ENCODE data around the gene AKR7A2. TPM values are rescaled to one million over a fixed set of nuclear protein-coding genes. Genes with fewer than 3 reads are reported as not detected.

Gene AKR7A2
- total and polyA plus RNA-seq, 9 of the 15 experiments (the other 6 are each of a cell fraction or from before 2014, with no cell fraction given), result 2.0 to 78.4 (median 49.4) TPM

DNA sequence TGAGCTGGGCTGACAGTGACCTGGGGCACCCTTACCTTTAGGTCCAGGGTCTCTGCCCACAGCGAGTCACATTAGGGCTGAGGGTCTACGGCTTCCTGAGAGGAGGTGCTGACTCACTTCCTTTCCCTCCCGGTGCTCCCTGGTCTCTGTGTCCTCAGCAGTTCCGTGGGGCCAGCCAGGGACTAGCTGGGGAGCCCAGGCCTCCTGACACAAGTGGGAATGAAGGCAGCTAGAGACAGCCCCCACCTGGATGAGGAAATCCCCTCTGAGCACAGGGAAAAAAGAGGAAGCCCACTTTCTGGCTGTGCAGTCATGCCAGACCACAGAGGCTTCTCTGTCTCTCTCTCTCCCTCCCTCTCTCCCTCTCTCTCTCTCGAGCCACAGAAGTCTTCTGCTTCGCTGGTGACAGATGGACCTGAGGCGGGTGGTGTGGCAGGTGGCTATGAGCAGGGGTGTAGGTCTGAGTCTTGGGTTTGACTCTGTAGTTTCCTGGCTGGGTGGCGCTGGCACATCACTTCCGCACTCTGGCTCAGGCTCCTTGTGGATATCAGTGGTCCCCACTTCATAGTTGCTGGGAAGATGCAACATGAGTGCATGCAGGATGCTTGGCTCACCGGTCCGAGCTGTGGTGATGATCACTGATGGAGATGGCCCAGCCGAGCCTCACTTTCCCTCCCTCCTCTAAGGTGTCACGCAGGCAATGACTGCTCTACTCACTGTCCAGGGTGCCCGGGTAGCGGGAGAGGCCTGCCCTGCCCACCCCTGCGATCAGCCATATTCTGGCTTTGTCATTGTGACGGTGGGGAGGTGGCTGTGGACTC, 3.6 kb upstream of the AKR7A2 start (continued):
- TF ChIP-seq, protein P1, sequence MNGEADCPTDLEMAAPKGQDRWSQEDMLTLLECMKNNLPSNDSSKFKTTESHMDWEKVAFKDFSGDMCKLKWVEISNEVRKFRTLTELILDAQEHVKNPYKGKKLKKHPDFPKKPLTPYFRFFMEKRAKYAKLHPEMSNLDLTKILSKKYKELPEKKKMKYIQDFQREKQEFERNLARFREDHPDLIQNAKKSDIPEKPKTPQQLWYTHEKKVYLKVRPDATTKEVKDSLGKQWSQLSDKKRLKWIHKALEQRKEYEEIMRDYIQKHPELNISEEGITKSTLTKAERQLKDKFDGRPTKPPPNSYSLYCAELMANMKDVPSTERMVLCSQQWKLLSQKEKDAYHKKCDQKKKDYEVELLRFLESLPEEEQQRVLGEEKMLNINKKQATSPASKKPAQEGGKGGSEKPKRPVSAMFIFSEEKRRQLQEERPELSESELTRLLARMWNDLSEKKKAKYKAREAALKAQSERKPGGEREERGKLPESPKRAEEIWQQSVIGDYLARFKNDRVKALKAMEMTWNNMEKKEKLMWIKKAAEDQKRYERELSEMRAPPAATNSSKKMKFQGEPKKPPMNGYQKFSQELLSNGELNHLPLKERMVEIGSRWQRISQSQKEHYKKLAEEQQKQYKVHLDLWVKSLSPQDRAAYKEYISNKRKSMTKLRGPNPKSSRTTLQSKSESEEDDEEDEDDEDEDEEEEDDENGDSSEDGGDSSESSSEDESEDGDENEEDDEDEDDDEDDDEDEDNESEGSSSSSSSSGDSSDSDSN (IDR thresholded peaks at IDR 0.05; ENCODE audit: borderline replicate concordance in 1 of 2, low read depth in 2 of 2, low read length in 2 of 2), result 0 out of 4 replicates have a peak, but pooled peaks of 1 of the 2 experiments have one; percentile 68
- TF ChIP-seq GATAD2B (IDR thresholded peaks at IDR 0.05; ENCODE audit: borderline replicate concordance) (no peak), RCOR1 (IDR thresholded peaks at IDR 0.05; ENCODE audit: borderline replicate concordance in 1 of 2, low read depth in 2 of 2, low read length in 2 of 2) (0 out of 4 replicates have a peak, but pooled peaks of 1 of the 2 experiments have one; percentile 33), ZNF384 (IDR thresholded peaks at IDR 0.05; ENCODE audit: low read depth, low read length) (no peak), SMAD1 (IDR thresholded peaks at IDR 0.05; ENCODE audit: low read depth, low read length, partially characterized antibody) (no peak), MAZ (CRISPR knock-in tag; conservative IDR thresholded peaks at IDR 0.05 in 1 of 2, IDR thresholded peaks at IDR 0.05 in 1 of 2) (peak in 1 of 2 experiments; percentile 53; a peak in 2 of 4 replicates), NONO (IDR thresholded peaks at IDR 0.05; ENCODE audit: low read depth in 2 of 2, low read length in 1 of 2) (no peak; a peak in 1 of 4 replicates)
- TF ChIP-seq, protein P2, sequence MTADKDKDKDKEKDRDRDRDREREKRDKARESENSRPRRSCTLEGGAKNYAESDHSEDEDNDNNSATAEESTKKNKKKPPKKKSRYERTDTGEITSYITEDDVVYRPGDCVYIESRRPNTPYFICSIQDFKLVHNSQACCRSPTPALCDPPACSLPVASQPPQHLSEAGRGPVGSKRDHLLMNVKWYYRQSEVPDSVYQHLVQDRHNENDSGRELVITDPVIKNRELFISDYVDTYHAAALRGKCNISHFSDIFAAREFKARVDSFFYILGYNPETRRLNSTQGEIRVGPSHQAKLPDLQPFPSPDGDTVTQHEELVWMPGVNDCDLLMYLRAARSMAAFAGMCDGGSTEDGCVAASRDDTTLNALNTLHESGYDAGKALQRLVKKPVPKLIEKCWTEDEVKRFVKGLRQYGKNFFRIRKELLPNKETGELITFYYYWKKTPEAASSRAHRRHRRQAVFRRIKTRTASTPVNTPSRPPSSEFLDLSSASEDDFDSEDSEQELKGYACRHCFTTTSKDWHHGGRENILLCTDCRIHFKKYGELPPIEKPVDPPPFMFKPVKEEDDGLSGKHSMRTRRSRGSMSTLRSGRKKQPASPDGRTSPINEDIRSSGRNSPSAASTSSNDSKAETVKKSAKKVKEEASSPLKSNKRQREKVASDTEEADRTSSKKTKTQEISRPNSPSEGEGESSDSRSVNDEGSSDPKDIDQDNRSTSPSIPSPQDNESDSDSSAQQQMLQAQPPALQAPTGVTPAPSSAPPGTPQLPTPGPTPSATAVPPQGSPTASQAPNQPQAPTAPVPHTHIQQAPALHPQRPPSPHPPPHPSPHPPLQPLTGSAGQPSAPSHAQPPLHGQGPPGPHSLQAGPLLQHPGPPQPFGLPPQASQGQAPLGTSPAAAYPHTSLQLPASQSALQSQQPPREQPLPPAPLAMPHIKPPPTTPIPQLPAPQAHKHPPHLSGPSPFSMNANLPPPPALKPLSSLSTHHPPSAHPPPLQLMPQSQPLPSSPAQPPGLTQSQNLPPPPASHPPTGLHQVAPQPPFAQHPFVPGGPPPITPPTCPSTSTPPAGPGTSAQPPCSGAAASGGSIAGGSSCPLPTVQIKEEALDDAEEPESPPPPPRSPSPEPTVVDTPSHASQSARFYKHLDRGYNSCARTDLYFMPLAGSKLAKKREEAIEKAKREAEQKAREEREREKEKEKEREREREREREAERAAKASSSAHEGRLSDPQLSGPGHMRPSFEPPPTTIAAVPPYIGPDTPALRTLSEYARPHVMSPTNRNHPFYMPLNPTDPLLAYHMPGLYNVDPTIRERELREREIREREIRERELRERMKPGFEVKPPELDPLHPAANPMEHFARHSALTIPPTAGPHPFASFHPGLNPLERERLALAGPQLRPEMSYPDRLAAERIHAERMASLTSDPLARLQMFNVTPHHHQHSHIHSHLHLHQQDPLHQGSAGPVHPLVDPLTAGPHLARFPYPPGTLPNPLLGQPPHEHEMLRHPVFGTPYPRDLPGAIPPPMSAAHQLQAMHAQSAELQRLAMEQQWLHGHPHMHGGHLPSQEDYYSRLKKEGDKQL (CRISPR knock-in tag; IDR thresholded peaks at IDR 0.05; ENCODE audit: borderline replicate concordance), result no peak
- TF ChIP-seq, protein P3, sequence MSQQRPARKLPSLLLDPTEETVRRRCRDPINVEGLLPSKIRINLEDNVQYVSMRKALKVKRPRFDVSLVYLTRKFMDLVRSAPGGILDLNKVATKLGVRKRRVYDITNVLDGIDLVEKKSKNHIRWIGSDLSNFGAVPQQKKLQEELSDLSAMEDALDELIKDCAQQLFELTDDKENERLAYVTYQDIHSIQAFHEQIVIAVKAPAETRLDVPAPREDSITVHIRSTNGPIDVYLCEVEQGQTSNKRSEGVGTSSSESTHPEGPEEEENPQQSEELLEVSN (IDR thresholded peaks at IDR 0.05; ENCODE audit: borderline replicate concordance in 1 of 2, extremely low read depth in 1 of 2, insufficient read depth in 1 of 2, insufficient read length in 1 of 2, low read depth in 1 of 2, low read length in 1 of 2, poor library complexity in 1 of 2, severe bottlenecking in 1 of 2), result peak in 1 of 2 experiments; percentile 27
- TF ChIP-seq, protein P4, sequence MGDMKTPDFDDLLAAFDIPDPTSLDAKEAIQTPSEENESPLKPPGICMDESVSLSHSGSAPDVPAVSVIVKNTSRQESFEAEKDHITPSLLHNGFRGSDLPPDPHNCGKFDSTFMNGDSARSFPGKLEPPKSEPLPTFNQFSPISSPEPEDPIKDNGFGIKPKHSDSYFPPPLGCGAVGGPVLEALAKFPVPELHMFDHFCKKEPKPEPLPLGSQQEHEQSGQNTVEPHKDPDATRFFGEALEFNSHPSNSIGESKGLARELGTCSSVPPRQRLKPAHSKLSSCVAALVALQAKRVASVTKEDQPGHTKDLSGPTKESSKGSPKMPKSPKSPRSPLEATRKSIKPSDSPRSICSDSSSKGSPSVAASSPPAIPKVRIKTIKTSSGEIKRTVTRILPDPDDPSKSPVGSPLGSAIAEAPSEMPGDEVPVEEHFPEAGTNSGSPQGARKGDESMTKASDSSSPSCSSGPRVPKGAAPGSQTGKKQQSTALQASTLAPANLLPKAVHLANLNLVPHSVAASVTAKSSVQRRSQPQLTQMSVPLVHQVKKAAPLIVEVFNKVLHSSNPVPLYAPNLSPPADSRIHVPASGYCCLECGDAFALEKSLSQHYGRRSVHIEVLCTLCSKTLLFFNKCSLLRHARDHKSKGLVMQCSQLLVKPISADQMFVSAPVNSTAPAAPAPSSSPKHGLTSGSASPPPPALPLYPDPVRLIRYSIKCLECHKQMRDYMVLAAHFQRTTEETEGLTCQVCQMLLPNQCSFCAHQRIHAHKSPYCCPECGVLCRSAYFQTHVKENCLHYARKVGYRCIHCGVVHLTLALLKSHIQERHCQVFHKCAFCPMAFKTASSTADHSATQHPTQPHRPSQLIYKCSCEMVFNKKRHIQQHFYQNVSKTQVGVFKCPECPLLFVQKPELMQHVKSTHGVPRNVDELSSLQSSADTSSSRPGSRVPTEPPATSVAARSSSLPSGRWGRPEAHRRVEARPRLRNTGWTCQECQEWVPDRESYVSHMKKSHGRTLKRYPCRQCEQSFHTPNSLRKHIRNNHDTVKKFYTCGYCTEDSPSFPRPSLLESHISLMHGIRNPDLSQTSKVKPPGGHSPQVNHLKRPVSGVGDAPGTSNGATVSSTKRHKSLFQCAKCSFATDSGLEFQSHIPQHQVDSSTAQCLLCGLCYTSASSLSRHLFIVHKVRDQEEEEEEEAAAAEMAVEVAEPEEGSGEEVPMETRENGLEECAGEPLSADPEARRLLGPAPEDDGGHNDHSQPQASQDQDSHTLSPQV (IDR thresholded peaks at IDR 0.05), result peak; percentile 76

Measured in K562 (cell line).